HUDEP-2 (cell line): ENCODE measurements around the gene INPP5A.
"Not testable (repeated sequence)": the region's sequence is repeated elsewhere in the genome, so short reads cannot be mapped to it uniquely, and the experiment has no call there.

Source experiments
- DNase-seq, 76 experiments: peaks; one replicate each; lab custom pipeline; 2025; ENCODE audit not compliant: unreplicated experiment in 76 of 76; lab: John Stamatoyannopoulos, UW

The INPP5A gene

GRCh38 chr10:132592790-132593383, 55.3 kb downstream of the INPP5A start:
- no peak for DNase-seq

- no peak for DNase-seq
Observed at GRCh38 chr10:132593389-132593788, 55.8 kb downstream of the INPP5A start.

- DNase-seq: no peak
Observed at GRCh38 chr10:132593900-132594876, 56.6 kb downstream of the INPP5A start.

- DNase-seq: no peak
Observed at GRCh38 chr10:132595021-132595420, 57.4 kb downstream of the INPP5A start.

- DNase-seq: no peak
Observed at GRCh38 chr10:132595854-132596253, 58.3 kb downstream of the INPP5A start.

- DNase-seq: no peak
Observed at GRCh38 chr10:132596742-132597279, 59.2 kb downstream of the INPP5A start.

- DNase-seq: no peak
Observed at GRCh38 chr10:132597654-132598053, 60.1 kb downstream of the INPP5A start.

- DNase-seq: not testable (repeated sequence)
Observed at GRCh38 chr10:132599023-132599618, 61.5 kb downstream of the INPP5A start.

GRCh38 chr10:132599732-132600131, 62.1 kb downstream of the INPP5A start:
- DNase-seq: no peak

- DNase-seq: no peak
Observed at GRCh38 chr10:132600416-132600815, 62.8 kb downstream of the INPP5A start.

GRCh38 chr10:132601567-132601966, 64.0 kb downstream of the INPP5A start:
- no peak for DNase-seq

- DNase-seq: no peak
Observed at GRCh38 chr10:132602614-132603013, 65.0 kb downstream of the INPP5A start.

- DNase-seq: no peak
Observed at GRCh38 chr10:132603851-132604533, 66.4 kb downstream of the INPP5A start.

GRCh38 chr10:132604686-132605085, 67.1 kb downstream of the INPP5A start:
- no peak for DNase-seq

GRCh38 chr10:132605390-132605789, 67.8 kb downstream of the INPP5A start:
- DNase-seq: no peak

- no peak for DNase-seq
Observed at GRCh38 chr10:132606031-132606491, 68.5 kb downstream of the INPP5A start.

- DNase-seq: no peak
Observed at GRCh38 chr10:132606536-132607316, 69.1 kb downstream of the INPP5A start.

GRCh38 chr10:132607491-132607890, 69.9 kb downstream of the INPP5A start:
- DNase-seq: no peak

- DNase-seq: no peak
Observed at GRCh38 chr10:132607961-132608495, 70.4 kb downstream of the INPP5A start.
